MM.1S (cell line): ENCODE data around the gene SULT6B1.
"Not testable (repeated sequence)": the region's sequence is repeated elsewhere in the genome, so short reads cannot be mapped to it uniquely, and the experiment has no call there.

Experiments used
- EZH2 ChIP-seq: fragments of 300-600 bp; sonication (generic); optimal IDR thresholded peaks from 2 replicates; pipeline ENCODE3; 2017; ENCODE audit warnings: low read depth, mild to moderate bottlenecking, antibody characterized with exemption, low read length, mixed read lengths
- EZH2phosphoT487 ChIP-seq: fragments of 300-600 bp; sonication (generic); IDR thresholded peaks from 2 replicates; pipeline ENCODE4 v1.6.1; 2018; ENCODE audit warnings: antibody characterized with exemption, low read length
- TF ChIP-seq, protein P1 (sequence below): fragments of 300-600 bp; sonication (generic); IDR thresholded peaks from 2 replicates; pipeline ENCODE4 v1.5.1; 2016; ENCODE audit warnings: antibody characterized with exemption, low read length, mixed read lengths

DNA sequence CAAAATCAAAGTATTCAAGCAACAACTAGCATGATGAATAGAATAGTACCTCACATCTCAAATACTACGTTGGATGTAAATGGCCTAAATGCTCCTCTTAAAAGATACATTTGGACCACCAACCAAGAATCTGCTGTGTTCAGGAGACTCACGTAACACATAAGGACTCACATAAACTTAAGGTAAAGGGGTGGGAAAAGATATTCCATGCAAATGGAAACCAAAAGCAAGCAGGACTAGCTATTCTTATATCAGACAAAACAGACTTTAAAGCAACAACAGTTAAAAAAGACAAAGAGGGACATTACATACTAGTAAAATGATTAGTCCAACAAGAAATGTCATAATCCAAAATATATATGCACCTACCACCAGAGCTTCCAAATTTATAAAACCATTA, 18.3 kb upstream of the SULT6B1 start:
- TF ChIP-seq, protein P1, sequence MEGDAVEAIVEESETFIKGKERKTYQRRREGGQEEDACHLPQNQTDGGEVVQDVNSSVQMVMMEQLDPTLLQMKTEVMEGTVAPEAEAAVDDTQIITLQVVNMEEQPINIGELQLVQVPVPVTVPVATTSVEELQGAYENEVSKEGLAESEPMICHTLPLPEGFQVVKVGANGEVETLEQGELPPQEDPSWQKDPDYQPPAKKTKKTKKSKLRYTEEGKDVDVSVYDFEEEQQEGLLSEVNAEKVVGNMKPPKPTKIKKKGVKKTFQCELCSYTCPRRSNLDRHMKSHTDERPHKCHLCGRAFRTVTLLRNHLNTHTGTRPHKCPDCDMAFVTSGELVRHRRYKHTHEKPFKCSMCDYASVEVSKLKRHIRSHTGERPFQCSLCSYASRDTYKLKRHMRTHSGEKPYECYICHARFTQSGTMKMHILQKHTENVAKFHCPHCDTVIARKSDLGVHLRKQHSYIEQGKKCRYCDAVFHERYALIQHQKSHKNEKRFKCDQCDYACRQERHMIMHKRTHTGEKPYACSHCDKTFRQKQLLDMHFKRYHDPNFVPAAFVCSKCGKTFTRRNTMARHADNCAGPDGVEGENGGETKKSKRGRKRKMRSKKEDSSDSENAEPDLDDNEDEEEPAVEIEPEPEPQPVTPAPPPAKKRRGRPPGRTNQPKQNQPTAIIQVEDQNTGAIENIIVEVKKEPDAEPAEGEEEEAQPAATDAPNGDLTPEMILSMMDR: not testable (repeated sequence)
- TF ChIP-seq EZH2phosphoT487, EZH2: not testable (repeated sequence)
